Right lung (tissue), 5 donors: ENCODE measurements around the gene FAM217B. TPM values are rescaled to one million over a fixed set of nuclear protein-coding genes. Genes with fewer than 3 reads are reported as not detected.
"Not testable (repeated sequence)": the region's sequence is repeated elsewhere in the genome, so short reads cannot be mapped to it uniquely, and the experiment has no call there.

Experiments used
- DNase-seq, 2 donors: peaks; one replicate each; pipeline ENCODE4 v3.0.0-alpha.2; 2013
- polyA plus RNA-seq, 5 donors: library from polyadenylated mRNA; unstranded; fragments of 120-200 nt; gene quantifications; one replicate each; pipeline versions ENCODE4 v1.2.1 to v1.2.3, GENCODE V29; 2013; ENCODE audit warnings: inconsistent platforms in 1 of 5, low replicate concordance in 1 of 5; ENCODE audit not compliant: insufficient read length in 5 of 5, insufficient read depth in 1 of 5

The FAM217B gene
- polyA plus RNA-seq, 5 donors, result 16.4 to 30.1 (median 20.9) TPM

- DNase-seq, result no peak
Measured at GRCh38 chr20:59936409-59936808, 3.8 kb upstream of the FAM217B start.

DNA sequence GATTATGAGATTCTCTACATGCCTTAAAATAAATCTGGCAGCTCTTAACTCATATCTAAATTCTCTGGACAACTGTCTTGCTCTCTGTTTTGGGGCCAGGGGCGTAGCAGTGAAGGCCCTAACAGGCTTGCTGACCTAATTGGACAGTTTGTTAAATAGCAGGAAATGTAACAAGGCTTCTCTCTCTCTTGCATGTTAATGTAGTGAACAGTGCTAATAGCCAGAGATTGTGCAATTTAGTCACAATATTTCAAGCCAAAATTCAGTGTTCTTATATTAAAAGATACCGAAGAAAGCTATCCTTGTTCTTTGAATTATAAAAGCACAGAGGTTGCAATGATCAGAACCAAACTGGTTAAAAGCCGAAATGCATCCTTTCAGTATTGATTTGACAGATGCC lies 3.0 kb upstream of the FAM217B start:
- DNase-seq, result no peak

- DNase-seq, result no peak
Measured at GRCh38 chr20:59938221-59938620, 2.0 kb upstream of the FAM217B start.

- DNase-seq, result no peak
Measured at GRCh38 chr20:59938696-59939051, 1.5 kb upstream of the FAM217B start.

- no peak for DNase-seq
Measured at GRCh38 chr20:59939052-59939878, 924 bp upstream of the FAM217B start.

DNA sequence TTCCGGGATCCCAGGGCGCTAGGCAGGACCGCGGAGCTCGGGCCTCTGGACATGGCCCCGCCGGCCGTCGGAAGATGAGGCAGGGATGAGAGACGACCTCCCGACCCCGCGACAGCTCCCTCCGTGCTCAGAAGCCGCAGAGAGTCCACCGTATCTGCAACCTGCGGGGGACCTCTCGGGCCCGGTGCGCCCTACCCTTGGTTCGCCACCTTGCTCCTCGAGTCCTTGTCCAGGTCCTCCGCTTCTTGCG lies 385 bp upstream of the FAM217B start:
- DNase-seq, result no peak

DNA sequence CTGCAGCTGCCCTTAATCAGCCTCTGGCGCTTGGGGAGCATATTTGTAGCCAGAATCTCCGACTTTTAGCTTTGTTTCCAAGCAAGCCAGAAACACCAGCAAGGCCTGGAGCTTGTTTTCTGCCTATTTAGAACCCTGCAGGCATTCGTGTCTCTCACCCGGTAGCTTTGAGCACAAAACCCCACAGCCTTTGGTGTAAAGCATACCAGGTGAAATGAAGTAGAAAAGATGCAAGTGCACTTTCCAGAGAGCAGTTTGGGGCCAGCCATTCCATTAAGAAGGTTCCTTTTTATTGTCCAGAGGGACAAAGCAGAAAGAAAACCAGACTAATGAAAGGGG lies 736 bp downstream of the FAM217B start:
- DNase-seq, result no peak

- DNase-seq, result no peak
Measured at GRCh38 chr20:59942245-59942644, 2.1 kb downstream of the FAM217B start.

GRCh38 chr20:59944726-59945125 lies 4.5 kb downstream of the FAM217B start:
- DNase-seq, result no peak

DNA sequence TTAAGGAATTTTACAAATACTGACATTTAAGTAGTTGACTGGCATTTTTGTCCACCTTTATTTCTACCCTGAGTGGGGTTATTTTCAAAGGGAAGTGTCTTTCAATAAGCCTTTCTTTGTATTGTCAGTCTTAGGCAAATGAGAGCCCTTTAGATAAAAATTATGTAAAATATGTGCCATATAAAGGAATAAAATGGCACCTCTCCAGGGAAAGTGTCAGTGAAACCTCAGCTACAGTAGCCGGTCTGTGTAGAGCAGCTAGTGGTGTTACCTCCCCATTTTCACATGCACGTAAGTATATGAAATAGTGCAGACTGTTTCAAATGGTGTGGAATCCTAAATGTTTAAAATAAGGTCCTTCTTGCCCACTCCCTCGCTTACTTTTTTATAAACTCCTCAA lies 5.0 kb downstream of the FAM217B start:
- DNase-seq, result no peak

- no peak for DNase-seq
Measured at GRCh38 chr20:59945731-59946130, 5.5 kb downstream of the FAM217B start.

GRCh38 chr20:59947376-59947775 lies 7.2 kb downstream of the FAM217B start:
- DNase-seq, result no peak

DNA sequence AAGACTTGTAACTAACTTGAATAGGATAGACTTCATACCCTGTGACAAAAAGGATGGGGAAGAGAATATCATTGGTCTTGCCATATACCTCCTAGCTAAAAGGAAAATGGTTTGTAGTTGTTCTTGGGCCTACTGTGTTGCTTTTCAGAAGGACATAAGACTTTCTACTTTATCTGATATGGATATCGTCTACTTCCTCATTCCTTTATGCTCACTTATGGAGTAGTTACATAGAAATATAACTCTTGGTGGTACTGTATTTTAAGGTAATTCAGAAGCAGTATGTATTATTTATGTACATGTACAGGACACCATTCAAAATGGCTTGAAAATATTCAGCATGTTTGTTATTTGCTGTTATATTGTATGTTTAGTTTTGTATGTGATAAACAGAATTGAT lies 8.0 kb downstream of the FAM217B start:
- no peak for DNase-seq

- DNase-seq, result peak in 1 of 2 donors; percentile 54
Measured at GRCh38 chr20:59948828-59949720, 8.9 kb downstream of the FAM217B start.

DNA sequence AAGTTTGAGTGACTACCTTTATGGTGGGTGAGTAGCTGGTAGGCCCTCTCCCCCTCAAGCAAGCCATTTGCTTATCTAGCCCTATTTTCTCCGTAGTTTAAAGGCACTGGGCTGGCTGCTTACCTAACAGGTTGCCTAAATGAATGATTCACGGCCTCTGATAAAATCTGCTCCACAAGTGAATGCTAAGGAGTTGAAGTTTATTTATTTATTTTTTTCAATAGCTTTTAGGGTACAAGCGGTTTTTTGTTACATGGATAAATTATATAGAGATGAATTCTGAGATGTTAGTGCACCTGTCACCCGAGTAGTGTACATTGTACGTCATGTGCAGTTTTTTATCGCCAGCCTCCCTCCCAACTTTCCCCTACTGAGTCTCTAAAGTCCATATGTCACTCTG lies 9.7 kb downstream of the FAM217B start:
- DNase-seq, result no peak

- DNase-seq, result no peak
Measured at GRCh38 chr20:59954718-59955117, 14.5 kb downstream of the FAM217B start.

GRCh38 chr20:59955131-59955796 lies 15.1 kb downstream of the FAM217B start:
- no peak for DNase-seq

DNA sequence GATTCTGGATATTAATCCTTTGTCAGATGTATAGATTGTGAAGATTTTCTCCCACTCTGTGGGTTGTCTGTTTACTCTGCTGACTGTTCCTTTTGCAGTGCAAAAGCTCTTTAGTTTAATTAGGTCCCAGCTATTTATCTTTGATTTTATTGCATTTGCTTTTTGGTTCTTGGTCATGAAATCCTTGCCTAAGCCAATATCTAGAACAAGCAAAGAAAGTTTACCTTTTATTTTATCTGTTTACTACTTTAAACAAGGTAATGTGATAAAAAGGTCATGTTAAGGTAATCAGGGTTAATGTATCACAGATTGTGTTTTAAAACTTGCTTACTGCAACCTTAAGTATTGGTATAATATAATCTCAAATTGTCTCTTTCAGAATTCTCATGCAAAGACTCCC lies 17.4 kb downstream of the FAM217B start:
- not testable (repeated sequence) for DNase-seq

DNA sequence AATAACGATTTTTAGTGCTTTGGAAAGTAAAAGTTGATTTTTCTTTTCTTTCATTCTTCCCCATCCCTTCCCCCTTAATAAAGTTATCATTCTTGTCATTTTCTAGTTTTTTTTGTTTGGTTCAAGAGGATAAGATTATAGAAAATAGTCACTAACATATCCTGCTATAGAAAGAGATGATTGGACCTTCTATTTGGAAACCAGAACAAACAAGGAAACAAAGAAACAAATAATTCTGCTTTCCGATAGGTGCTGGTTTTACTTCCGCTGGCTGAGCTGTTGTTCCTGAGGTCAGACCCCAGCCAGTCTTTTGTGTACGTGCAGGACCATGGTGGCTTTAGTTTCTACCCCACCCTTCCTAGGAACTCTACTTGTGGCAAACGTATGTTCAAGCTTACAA lies 17.9 kb downstream of the FAM217B start, which contains the start of gene CDH26:
CDH26 (plus strand) TSS at position 301 of the 400 bp plus-strand sequence. CDS start 304 bp downstream, outside the sequence.
- DNase-seq, result no peak

DNA sequence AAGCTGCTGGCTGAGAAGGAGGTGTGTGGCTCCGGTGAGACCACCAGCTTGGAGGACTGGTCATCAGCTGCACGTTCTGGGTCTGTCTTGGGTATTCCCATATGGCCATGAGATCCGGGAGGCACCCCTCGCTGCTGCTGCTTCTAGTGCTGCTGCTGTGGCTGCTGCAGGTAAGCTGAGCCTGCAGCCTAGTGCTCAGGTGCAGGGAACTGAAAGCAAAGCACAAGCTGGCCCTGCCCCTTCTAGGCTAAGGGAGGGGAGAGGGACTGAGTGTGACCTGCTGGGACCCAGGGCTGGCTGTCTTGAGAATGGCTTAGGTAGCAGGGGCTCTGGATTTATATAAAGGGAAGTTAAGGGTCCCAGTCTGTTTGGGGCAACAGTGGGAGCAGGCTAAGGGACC lies 18.4 kb downstream of the FAM217B start:
- DNase-seq, result no peak

DNA sequence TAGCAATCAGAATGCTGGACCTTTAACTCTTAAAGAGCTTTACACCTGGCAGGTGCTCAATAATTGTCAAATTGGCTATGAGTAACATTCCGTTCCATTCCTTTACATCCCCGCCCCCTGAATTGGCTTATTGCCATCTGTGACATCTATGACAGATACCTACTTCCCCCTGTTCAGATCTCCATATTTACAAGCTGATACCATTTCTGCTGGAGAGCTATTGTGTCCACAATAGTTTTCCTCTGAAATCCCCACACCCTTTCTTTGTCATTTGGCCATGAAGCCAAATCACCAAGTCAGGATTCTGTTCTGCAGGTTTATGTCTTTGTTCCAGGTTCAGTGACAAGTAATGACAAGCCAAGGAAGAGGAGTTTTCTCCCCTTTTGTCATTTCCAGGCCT lies 21.2 kb downstream of the FAM217B start:
- no peak for DNase-seq

- DNase-seq, result no peak
Measured at GRCh38 chr20:59962155-59962554, 22.0 kb downstream of the FAM217B start.

- DNase-seq, result no peak
Measured at GRCh38 chr20:59966428-59966827, 26.2 kb downstream of the FAM217B start.
